Right lobe of liver (tissue), 6 donors: ENCODE measurements around the gene CT83. TPM values are rescaled to one million over a fixed set of nuclear protein-coding genes. Genes with fewer than 3 reads are reported as not detected.

ENCODE experiments used
- ATAC-seq, 4 donors: fragments of 200-7000 bp; cut with Tn5 transposase; one replicate each; pipeline ENCODE4 v1.9.1; 2020; ENCODE audit warnings: mild to moderate bottlenecking in 4 of 4, moderate library complexity in 4 of 4
- DNase-seq, 3 donors: peaks; one replicate each; pipeline ENCODE4 v3.0.0-alpha.2; 2020
- H3K27ac ChIP-seq, 3 donors: fragments of 200-600 bp; one replicate each; pipeline ENCODE4 v1.8.0; 2022
- H3K27me3 ChIP-seq, 2 donors: fragments of 200-600 bp; one replicate each; pipeline ENCODE4 v1.8.0; 2022
- H3K36me3 ChIP-seq, 4 donors: fragments of 200-600 bp; sonication (generic) in 1 of 4; one replicate each; pipeline versions ENCODE4 v1.5.1 to v1.8.0; 2017 to 2022; ENCODE audit warnings: control low read depth in 1 of 4
- H3K4me1 ChIP-seq, 4 donors: fragments of 200-600 bp; sonication (generic) in 1 of 4; one replicate each; pipeline versions ENCODE4 v1.5.1 to v1.8.0; 2017 to 2022; ENCODE audit warnings: control low read depth in 1 of 4
- H3K4me3 ChIP-seq, 3 donors: fragments of 200-600 bp; one replicate each; pipeline ENCODE4 v1.8.0; 2022
- H3K9me3 ChIP-seq, 4 donors: fragments of 200-600 bp; sonication (generic) in 1 of 4; one replicate each; pipeline versions ENCODE4 v1.5.1 to v1.8.0; 2017 to 2022; ENCODE audit warnings: control low read depth in 1 of 4
- CTCF ChIP-seq, 4 donors: fragments of 200-600 bp in 3 of 4; fragments of 450-650 bp in 1 of 4; IDR thresholded peaks; one replicate each; pipeline versions ENCODE4 v1.5.1 to v1.8.0; 2016 to 2022; ENCODE audit warnings: antibody characterized with exemption in 4 of 4, mild to moderate bottlenecking in 2 of 4
- POLR2A ChIP-seq: fragments of 450-650 bp; IDR thresholded peaks from one replicate; pipeline ENCODE4 v1.6.1; 2017; ENCODE audit warnings: antibody characterized with exemption, mild to moderate bottlenecking
- WGBS: methylation state at CpG from one replicate; pipeline ENCODE4 v1.1.6; 2018; ENCODE audit warnings: low coverage, low lambda C conversion rate; ENCODE audit not compliant: insufficient coverage; ENCODE audit errors: missing lambda C conversion rate; 5-methylcytosine and 5-hydroxymethylcytosine counted together
- intact Hi-C, 2 donors: fragments of 100-400 bp; cut with DNase I; formaldehyde crosslinking; loops; one replicate each; pipeline versions ENCODE4 v1.11.2 to v1.14.1; 2022
- total RNA-seq, 6 experiments: library from RNA; depleted of rRNA in 2 of 6; stranded (reverse); fragments of >200 nt in 2 of 6; fragmentation: NEBNext Ultra II Directional in 3 of 6; extraction: Animal tissue kit (Norgen Biotek cat#: 25700) in 3 of 6; gene quantifications; one replicate each; pipeline versions ENCODE4 v1.1.0 to v1.2.4, GENCODE V29; 2016 to 2023
- donor health status: DM: no; HTN: yes; CAD: no.
- donor health status: DM: no; HTN: no; CAD: no.
- donor health status: DM: no; HTN: no; CAD: no.
- donor health status: DM: no; HTN: yes; CAD: no.
- donor health status: DM: no; HTN: yes; CAD: no.

The CT83 gene
- total RNA-seq, 6 experiments from 2014 or later = not detected

DNA sequence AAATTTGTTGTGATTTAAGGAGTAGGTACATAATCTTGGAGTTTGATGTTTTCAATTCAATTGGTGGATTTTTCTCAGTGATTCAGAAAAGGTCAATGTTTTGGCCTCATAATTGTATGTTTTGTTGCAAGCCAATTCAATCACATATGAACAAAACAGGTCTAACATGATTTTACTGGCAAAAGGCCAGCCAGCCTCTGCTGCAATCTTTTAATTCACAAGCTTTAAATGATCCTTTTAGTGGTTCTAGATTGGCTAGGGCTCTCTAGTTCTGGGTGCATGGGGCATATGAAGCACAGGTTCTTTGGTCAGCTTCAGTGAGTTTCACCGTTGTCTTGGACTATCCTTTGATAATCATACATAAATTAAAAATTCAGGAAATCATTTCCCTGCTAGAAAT lies 45.6 kb downstream of the CT83 start:
- no peaks in the 10 kb centered on the region for H3K4me1 ChIP-seq
- intact Hi-C loops = no loop called here
- no peak for TF ChIP-seq POLR2A
- no peak for TF ChIP-seq CTCF (IDR thresholded peaks at IDR 0.05)
- H3K9me3 ChIP-seq = no peaks in the 10 kb centered on the region
- H3K4me3 ChIP-seq = no peak overlapping the region
- peaks cover 0 to 8% of the 10 kb centered on the region in 2 donors for H3K27me3 ChIP-seq
- no peaks in the 10 kb centered on the region for H3K36me3 ChIP-seq
- 82% methylated on average over 1 of the region's 1 CpG for WGBS
- no peak overlapping the region for H3K27ac ChIP-seq
- DNase-seq = no peak
- ATAC-seq = no peak

DNA sequence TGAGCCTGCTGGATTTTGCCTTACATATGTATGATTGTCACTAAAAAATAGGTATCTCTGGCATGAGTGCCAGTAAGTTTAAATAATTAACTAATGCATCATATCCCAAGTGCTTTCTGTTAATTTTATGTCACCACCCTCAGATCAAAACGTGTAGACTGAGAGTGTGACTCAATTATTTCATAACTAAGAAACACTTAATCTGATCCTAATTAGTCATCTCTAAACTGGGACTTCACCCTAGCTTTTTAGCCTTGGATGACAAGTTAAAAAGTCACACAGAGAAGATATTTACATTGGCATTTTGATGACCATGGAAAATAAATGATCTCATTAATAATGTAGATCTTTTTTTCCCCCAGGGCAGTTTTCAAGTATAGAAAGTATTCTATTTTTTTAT lies 49.5 kb downstream of the CT83 start:
- intact Hi-C loops = no loop called here
- WGBS = 10% methylated on average over 1 of the region's 1 CpG

More for the DNA sequence above, 49.5 kb downstream of the CT83 start:
- DNase-seq = no peak
- Histone ChIP-seq H3K27ac (no peak overlapping the region), H3K4me3 (no peak overlapping the region), H3K27me3 (peaks cover 0 to 8% of the 10 kb centered on the region in 2 donors), H3K36me3 (no peaks in the 10 kb centered on the region), H3K4me1 (no peaks in the 10 kb centered on the region), H3K9me3 (no peaks in the 10 kb centered on the region)
- TF ChIP-seq POLR2A = no peak
- no peak for TF ChIP-seq CTCF (IDR thresholded peaks at IDR 0.05)
- ATAC-seq = no peak

Other genes with a start within 250 kb of the CT83 start
- gene SLC6A14, start 26.4 kb downstream of the CT83 start, total RNA-seq = not detected